GM12864 (cell line): Measurements from ENCODE around the gene KRT17.
"Not testable (repeated sequence)": the region's sequence is repeated elsewhere in the genome, so short reads cannot be mapped to it uniquely, and the experiment has no call there.

Experiments used
- DNase-seq: peaks from one replicate; pipeline ENCODE4 v3.0.0-alpha.2; 2011; ENCODE audit warnings: low read depth
- H3K4me3 ChIP-seq: 2 replicates; pipeline ENCODE4 v1.5.1; 2011; ENCODE audit warnings: mild to moderate bottlenecking, low read depth, low read length, control low read depth
- TF ChIP-seq, protein P1 (sequence below): IDR thresholded peaks from 2 replicates; pipeline ENCODE4 v1.5.1; 2011; ENCODE audit warnings: low read depth, mild to moderate bottlenecking, moderate library complexity, low read length, control low read depth, inconsistent platforms; ENCODE audit errors: missing control alignments

KRT17 gene

GRCh38 chr17:41585301-41586056 lies 38.9 kb downstream of the KRT17 start:
- H3K4me3 ChIP-seq, result no peak overlapping the region
- DNase-seq, result no peak
- TF ChIP-seq, protein P1, sequence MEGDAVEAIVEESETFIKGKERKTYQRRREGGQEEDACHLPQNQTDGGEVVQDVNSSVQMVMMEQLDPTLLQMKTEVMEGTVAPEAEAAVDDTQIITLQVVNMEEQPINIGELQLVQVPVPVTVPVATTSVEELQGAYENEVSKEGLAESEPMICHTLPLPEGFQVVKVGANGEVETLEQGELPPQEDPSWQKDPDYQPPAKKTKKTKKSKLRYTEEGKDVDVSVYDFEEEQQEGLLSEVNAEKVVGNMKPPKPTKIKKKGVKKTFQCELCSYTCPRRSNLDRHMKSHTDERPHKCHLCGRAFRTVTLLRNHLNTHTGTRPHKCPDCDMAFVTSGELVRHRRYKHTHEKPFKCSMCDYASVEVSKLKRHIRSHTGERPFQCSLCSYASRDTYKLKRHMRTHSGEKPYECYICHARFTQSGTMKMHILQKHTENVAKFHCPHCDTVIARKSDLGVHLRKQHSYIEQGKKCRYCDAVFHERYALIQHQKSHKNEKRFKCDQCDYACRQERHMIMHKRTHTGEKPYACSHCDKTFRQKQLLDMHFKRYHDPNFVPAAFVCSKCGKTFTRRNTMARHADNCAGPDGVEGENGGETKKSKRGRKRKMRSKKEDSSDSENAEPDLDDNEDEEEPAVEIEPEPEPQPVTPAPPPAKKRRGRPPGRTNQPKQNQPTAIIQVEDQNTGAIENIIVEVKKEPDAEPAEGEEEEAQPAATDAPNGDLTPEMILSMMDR, result no peak

DNA sequence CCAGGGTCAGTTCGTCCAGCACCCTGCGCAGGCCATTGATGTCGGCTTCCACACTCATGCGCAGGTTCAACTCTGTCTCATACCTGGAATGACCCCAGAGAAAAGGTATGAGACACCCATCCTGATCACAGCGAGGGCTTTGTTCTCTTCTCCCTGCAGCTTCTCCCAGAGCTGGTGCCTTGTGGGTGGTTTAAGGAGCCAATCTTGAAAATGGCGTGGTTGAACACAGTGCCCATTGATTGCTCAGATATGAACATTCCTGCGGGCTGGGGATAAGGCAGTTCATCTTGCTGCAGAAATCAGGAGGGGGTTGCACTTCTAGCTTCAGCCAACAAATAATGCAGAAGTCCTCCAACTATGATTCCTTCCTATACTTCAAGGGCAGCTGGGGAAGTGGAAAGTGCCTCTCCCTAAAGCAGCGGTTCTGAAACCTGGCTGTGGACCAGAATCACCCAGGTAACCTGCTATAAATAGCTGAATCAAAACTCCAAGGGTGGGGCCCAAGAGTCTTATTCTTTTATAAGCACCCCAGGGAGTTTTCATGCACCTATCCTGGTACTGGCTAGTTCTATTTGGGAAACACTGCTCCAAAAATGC lies 39.9 kb downstream of the KRT17 start:
- not testable (repeated sequence) for DNase-seq, H3K4me3 ChIP-seq

DNA sequence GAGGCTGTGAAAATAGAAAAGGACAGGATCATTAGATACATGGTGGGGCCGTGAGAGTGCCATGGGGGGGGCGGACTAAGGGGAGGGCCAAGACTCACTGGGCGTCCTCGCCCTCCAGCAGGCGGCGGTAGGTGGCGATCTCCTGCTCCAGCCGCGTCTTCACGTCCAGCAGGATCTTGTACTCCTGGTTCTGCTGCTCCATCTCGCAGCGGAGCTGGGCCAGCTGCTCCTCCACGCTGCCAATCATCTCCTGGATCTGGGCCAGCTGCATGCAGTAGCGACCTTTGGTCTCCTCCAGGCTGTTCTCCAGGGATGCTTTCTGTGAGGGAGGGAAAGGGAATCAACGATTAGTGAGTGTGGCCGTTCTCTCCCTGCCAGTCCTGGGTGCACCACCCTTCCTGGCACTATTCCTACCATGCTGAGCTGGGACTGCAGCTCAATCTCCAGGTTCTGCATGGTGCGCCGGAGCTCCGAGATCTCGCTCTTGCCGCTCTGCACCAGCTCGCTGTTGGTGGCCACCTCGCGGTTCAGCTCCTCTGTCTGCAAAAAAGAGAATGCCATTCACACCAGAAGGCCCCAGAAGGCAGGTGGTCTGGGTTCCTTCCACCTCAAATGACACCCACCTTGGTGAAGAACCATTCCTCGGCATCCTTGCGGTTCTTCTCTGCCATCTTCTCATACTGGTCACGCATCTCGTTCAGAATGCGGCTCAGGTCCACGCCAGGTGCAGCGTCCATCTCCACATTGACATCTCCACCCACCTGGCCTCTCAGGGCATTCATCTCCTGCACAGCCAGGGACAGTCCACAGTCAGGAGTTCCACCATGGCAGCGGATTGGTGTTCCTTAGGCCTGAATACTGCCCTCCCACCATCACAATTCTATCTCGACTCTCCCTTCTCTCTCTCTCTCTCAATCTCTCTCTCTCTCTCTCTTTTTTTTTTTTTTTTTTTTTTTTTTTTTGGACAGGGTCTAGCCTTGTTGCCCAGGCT lies 40.9 kb downstream of the KRT17 start:
- TF ChIP-seq, protein P1, result no peak
- no peak overlapping the region for H3K4me3 ChIP-seq
- no peak for DNase-seq

DNA sequence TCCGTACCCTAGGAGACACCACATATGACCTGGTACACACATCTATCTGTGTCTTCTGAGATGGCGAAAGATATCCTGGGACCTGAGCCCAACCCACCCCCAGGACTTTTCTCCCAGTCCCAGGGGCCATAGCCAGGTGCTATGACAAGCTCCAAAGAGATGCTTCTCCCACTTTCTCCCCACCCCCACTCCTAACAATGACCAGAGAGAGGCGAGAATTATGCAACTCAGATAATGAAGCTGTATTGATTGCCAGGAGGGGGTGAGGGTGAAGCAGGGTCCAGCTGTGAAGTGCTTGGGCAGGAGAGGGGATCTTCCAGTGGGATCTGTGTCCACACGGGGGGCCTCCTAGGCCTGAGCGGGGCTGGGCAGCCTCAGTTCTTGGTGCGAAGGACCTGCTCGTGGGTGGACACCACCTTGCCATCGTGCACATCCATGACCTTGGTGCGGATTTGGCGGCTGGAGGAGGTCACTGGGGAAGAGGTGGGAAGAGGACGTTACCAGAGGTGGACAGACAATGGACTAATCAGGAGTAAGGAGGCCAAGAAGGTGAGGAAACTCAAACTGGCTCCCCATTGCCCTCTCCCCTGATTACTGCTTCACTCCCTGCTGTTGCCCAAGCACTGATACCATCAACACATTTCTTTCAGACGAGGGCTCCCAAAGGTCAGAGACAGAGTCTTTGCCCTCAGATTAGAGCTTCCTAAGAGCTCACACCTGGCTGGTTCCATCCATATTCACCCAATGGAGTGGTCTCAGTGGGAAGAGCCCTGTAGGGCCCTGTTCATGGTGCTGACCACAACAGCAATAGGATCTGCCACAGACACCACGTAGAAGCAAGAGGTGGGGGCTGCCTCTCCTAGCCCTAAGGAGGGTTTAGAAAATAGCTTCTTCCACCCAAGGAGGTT lies 42.1 kb downstream of the KRT17 start:
- not testable (repeated sequence) for DNase-seq, H3K4me3 ChIP-seq

GRCh38 chr17:41581366-41582060 lies 42.9 kb downstream of the KRT17 start:
- H3K4me3 ChIP-seq, result no peak overlapping the region
- TF ChIP-seq, protein P1, result no peak
- DNase-seq, result no peak

GRCh38 chr17:41580687-41581365 lies 43.5 kb downstream of the KRT17 start:
- DNase-seq, result no peak
- no peak overlapping the region for H3K4me3 ChIP-seq
- TF ChIP-seq, protein P1, result no peak

- no peak for DNase-seq
- H3K4me3 ChIP-seq, result no peak overlapping the region
- TF ChIP-seq, protein P1, result no peak
Observed at GRCh38 chr17:41580244-41580575, 44.2 kb downstream of the KRT17 start.
